GM12872 (cell line): ENCODE results near the gene ATP8A2.

Source experiments
- TF ChIP-seq, protein P1 (sequence below): IDR thresholded peaks from 3 replicates; pipeline ENCODE4 v1.5.1; 2011; ENCODE audit warnings: low read depth, mild to moderate bottlenecking, low read length, moderate library complexity; ENCODE audit not compliant: insufficient read depth

Gene ATP8A2

GRCh38 chr13:26058704-26059103, 686.9 kb downstream of the ATP8A2 start:
- TF ChIP-seq, protein P1, sequence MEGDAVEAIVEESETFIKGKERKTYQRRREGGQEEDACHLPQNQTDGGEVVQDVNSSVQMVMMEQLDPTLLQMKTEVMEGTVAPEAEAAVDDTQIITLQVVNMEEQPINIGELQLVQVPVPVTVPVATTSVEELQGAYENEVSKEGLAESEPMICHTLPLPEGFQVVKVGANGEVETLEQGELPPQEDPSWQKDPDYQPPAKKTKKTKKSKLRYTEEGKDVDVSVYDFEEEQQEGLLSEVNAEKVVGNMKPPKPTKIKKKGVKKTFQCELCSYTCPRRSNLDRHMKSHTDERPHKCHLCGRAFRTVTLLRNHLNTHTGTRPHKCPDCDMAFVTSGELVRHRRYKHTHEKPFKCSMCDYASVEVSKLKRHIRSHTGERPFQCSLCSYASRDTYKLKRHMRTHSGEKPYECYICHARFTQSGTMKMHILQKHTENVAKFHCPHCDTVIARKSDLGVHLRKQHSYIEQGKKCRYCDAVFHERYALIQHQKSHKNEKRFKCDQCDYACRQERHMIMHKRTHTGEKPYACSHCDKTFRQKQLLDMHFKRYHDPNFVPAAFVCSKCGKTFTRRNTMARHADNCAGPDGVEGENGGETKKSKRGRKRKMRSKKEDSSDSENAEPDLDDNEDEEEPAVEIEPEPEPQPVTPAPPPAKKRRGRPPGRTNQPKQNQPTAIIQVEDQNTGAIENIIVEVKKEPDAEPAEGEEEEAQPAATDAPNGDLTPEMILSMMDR: no peak

DNA sequence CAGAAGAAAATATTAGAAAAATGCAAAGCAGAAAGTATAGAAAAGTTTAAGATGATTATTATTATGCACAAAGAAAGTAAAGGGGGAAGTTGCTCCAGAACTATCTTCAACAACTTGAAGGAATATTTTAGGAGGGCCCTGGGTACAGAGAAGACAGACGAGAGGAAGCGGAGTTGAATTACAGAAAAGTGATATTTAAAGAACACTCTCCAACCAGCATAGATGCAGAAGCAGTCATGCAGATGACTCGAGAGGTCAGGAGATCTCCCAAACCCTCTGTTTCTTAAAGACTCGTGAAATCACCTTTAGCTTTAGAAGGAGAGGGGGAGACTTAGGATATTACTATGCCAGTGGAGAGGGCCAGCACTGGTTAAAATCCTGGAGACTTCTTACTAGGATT, 688.6 kb downstream of the ATP8A2 start:
- TF ChIP-seq, protein P1: no peak

DNA sequence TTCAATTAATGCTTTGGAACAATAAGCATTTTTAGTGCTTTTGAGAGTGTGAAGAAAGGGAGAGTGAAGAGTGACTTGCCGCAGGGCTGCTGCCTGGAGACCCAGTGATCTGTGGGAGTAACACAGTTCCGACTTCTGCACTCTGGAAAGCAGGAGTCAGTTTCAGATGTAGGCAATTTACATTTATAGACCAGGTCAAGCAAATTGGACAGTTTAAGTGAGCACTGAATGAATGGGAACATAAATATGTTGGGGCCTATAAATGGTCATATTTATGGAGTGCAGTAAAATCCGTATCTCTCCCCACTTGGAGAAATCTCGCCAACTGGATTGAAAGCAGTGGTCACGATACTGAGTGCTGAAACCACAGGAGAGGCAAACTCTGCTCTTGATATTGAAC, 689.5 kb downstream of the ATP8A2 start:
- TF ChIP-seq, protein P1: no peak

DNA sequence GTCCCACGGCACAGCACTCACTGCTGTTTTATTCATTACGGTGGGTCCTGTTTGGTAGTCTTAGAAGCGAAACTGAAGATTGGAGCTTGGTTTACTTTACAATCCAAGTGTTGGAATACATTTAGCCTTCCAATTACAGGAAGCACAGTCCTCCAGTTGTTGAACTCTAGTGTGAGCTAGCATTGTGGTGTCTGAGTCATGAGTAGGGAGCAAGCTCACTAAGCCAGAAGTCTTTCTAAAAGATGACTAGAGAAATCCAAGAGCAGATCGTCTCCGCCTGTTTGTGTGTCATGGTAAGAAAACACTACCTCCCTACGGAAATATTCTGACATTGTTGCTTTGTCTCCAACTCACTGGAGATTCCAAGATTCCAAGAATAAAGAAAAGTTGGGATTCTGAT, 690.2 kb downstream of the ATP8A2 start:
- TF ChIP-seq, protein P1: no peak

- TF ChIP-seq, protein P1: peak; percentile 58
Measured at GRCh38 chr13:26062853-26063444, 691.2 kb downstream of the ATP8A2 start.

- TF ChIP-seq, protein P1: no peak
Measured at GRCh38 chr13:26067601-26068000, 695.8 kb downstream of the ATP8A2 start.

GRCh38 chr13:26071691-26072090, 699.9 kb downstream of the ATP8A2 start:
- TF ChIP-seq, protein P1: no peak
